Measurements from ENCODE around the gene CANT1.

DNA sequence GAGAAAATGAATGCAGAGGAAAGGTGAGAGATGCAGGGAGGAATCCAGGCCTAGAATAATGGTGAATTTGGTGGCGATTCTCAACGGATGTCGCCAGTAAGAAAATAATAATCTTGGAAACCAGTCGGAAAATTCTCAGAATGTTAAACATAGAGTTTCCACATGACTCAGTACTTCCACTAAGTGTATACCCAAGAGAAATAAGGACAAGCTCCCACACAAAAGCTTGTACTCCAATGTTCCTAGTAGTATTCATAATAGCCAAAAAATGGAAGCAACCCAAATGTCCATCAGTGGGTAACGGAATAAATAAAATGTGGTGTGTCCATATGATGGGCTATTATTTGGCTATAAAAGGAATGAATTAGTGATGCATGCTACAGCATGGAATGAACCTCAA, 45.6 kb upstream of the CANT1 start:
- TF ChIP-seq, protein P1, sequence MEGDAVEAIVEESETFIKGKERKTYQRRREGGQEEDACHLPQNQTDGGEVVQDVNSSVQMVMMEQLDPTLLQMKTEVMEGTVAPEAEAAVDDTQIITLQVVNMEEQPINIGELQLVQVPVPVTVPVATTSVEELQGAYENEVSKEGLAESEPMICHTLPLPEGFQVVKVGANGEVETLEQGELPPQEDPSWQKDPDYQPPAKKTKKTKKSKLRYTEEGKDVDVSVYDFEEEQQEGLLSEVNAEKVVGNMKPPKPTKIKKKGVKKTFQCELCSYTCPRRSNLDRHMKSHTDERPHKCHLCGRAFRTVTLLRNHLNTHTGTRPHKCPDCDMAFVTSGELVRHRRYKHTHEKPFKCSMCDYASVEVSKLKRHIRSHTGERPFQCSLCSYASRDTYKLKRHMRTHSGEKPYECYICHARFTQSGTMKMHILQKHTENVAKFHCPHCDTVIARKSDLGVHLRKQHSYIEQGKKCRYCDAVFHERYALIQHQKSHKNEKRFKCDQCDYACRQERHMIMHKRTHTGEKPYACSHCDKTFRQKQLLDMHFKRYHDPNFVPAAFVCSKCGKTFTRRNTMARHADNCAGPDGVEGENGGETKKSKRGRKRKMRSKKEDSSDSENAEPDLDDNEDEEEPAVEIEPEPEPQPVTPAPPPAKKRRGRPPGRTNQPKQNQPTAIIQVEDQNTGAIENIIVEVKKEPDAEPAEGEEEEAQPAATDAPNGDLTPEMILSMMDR (conservative IDR thresholded peaks at IDR 0.05 in 1 of 2, IDR thresholded peaks at IDR 0.05 in 1 of 2; ENCODE audit: low read depth in 1 of 2, low read length in 2 of 2), result no peak
- no peak for TF ChIP-seq EZH2 (IDR thresholded peaks at IDR 0.05; ENCODE audit: low read length, missing control alignments)
